Measurements from ENCODE around the gene CER1.
"Not testable (repeated sequence)": the region's sequence is repeated elsewhere in the genome, so short reads cannot be mapped to it uniquely, and the experiment has no call there.

CER1 gene

DNA sequence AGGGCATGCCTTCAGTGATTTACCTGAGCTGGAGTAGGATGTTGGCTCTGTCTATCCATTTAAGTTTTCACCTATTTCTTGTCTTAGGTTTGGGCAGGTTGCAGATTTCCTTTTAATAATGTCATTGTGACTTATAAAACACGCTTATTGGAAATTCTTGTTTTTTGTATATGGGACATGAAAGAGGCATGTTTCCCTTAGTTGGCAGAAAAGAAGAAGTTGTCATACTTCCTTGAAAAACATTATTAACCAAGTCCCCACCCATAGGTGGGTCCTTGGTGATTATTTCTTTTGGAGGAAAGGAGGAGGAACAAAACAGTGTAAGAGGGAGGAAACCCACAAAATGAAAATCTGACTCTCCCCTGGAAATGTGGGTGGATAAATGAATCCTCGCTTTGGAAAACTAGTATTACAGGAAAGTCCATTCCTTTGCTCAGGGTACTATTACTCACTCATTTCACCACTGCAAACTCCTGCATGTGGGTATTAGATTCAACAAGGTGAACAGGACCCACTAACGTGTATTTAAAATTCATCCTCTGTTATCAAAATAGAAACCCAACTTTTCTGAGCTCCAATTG is 9.3 kb downstream of the CER1 start:
- no peak for DNase-seq

DNA sequence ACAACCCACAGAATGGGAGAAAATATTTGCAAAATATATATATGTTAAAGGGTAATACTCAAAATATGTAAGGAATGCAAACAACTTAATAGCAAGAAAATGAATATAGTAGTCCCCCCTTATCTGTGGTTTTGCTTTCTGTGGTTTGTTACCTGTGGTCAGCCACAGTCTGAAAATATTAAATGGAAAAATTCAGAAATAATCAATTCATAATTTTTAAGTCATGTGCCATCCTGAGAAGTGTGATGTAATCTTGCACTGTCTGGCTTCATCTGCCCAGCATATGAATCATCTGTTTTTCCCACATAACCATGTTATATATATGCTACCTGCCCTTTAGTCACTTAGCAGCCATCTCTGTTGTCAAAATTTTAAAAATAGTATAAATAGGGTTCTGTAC is 11.7 kb downstream of the CER1 start:
- DNase-seq: no peak

DNA sequence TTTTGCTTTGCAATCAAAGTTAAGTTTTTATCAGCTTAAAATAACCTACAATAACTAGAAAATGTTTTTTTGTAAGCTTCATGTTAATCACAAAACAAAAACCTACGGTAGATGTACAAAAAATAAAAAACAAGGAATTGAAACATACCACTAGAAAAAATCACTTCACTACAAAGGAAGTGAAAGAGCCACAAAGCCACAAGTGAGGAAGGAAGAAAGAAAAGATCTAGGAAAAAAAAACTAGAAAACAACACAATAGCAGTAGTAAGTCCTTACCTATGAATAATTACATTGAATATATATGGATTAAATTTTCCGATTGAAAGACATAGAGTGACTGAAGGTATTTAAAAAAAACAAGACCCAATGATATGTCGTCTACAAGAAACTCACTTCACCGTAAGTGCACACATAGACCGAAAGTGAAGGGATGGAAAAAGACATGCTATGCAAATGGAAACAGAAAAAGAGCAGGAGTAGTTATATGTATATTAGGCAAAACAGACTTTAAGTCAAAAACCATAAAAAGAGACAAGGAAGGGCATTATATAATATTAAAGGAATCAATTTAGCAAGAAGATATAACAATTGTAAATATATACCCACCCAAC is 15.9 kb downstream of the CER1 start:
- DNase-seq: no peak

DNA sequence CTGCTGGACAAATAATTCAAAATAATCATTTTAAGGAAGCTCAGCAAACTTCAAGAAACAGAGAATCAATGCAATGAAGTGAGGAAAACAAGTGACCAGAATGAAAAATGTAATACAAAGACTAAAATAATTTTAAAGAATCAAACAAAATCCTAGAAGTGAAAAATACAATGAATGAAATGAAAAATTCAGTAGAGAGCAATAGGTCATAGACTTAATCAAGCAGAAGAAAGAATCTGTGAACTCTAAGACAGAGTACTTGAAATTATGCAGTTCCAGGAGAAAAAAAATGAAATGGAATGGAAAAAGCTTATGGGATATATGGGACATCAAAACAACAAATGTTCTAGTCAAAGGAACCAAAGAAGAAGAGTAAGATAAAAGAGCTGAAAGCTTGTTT is 17.5 kb downstream of the CER1 start:
- no peak for DNase-seq

DNA sequence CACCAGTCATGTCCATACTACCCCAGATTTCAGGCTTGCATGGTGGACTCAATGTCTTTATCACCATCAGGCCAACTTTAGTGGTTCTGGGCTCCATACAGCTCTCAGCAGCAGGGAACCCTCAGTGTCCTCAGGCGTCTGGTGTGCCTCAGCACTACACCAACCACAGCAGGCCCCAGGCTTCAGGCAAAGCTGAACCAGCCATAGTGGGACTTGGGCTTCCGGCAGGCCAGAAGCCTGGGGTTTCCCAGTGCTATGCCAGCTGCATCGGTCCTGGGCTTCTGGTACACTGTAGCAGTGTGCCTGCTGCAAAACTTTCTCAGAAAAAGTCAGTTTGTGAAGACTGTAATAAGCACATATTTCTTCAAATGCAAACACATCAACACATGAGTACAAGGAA is 18.3 kb downstream of the CER1 start:
- DNase-seq: no peak

DNA sequence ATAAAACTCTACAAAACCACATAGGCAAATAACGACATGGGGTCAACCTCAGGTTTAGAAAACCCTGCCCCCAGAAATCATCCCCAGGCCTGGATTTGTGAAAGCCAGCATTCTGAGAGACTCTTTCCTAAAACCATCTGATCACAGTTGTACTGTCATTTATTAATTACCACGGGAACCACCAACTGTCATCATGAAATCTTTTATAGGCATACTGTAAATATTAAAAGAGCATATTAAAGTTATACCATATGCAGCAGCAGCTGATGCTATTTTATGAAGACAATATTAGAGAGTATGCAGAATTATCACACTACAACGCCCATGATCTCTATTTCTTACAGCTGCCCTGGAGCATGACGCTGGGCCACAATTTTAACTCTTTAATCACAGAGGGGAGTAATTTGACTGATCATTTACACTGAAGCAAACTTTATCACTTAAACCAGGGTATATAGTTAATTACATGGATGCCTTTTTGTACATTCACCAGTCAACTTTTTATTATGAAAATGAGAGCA is 20.3 kb downstream of the CER1 start:
- no peak for DNase-seq

DNA sequence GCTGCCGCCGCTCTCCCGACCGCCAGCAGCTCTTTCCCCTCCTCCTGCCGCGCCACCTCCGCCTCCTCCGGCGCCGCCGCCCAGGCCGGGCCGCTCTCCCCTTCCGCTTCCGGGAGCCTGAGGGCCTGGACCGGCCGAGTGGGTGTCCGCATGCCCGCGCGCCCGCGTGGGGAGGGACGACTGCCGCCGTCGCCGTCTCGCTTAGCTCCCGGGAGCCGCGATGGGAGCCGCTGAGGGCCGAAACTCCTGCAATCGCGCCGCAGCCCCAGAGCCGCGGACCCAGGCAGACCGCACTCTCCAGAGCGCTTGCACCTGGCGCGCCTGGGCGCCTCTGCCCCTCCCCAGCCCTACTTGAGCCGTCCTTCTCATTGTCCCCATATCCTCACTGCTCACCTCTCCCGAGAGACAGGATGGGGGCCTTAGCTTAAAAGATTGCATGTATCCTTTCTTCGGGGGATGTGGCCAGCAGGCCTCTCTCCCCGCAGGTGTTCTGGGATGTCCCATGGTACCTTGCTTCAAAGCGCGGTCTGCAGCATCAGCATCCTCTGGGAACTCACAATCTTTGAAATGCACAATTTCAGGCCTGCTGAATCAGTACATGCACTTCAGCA is 29.2 kb downstream of the CER1 start, which contains the start of gene ZDHHC21:
Gene ZDHHC21 (minus strand): TSS at position 182 of the 611 bp plus-strand sequence. CDS start 19,092 bp downstream, outside the sequence.
- peak; percentile 74 for DNase-seq

DNA sequence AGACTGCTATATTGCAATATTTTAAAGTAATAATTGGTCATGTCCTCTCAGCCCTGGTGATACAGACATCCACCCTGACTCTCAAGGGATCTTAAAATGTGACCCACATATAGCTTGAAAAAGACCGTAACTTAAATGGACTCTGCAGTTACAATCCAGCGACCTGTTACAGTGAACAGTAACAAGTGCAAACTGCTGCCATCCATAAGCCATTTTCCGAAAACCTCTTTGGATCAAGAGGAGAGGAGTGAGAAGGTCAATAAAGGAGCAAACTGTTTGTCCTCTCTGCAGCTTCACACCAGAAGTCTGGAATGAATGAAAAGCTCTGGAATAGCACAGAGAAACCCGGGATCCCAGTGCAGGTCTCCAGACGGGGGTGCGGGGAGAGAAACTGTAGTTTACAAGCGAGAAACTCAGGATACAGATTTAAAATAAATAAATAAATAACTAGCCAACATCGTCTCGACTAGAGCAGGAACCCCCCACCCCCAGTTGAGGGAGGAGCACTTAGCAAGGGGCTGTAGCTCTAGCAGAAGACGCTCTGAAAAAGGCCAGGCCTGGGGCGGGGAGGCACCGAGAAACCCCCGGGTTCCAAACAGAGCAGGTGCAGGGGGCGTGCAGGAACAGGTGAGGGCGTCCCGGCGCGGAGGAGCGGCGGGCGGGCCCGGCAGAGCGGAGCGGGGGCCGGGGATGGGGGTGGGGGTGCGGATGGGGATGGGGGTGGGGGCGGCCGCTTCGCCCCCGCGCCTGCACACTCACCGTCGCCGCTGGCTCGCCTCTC is 29.9 kb downstream of the CER1 start:
- no peak for DNase-seq

DNA sequence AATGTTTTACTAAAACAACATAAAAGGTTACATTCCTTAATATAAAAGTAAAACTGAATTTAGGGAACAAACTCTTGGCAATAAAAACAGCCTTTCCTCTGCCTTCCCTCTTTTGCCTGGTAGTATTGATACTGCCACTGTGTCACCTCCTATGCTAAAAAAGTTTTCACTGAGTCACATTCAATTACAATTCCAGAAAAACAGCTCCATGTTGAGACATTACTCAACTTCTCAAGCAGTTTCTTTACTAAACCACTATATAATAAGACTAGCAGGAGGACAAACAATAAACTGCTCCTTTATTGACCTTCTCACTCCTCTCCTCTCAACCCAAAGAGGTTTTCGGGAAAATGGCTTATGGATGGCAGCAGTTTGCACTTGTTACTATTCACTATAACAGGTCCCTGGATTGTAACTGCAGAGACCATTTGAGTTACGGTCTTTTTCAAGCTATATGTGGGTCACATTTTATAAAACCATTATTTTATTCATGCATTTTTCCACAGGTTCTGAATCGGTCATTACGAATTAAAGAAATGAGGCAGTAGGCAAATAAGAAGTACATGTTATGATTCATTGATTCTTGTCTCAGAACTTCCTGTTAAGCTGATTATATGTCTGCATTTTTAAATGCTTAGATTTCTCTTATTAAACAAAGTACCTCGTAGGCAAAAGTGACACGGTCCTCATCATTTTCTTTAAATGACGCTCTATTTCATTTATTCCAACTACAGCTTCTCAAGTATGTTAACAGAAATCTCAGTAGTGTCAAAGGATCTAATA is 31.4 kb downstream of the CER1 start:
- DNase-seq: no peak

DNA sequence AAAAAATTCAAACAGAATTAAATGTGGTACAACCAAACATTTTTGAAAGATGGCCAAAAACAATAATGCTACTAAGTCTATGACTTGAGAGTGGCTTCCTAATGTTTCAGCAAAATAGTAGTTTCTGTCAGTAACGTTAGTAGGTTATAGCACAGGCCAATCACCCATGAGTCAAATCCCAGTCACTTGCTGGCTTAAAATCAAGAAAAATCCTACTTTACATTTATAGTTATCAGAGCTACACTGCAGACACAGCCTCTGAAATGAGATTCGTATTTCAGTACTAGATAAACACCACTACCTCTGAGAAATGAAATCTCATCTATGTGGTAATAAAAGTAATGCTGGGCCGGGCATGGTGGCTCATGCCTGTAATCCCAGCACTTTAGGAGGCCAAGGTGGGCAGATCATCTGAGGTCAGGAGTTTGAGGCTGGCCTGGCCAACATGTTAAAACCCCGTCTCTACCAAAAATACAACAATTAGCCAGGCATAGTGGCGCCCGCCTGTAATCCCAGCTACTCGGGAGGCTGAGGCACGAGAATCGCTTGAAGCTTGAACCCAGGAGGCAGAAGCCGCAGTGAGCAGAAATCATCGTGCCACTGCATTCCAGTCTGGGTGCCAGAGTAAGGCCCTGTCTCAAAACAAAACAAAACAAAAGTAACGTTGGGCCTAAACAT is 35.4 kb downstream of the CER1 start:
- no peak for DNase-seq

DNA sequence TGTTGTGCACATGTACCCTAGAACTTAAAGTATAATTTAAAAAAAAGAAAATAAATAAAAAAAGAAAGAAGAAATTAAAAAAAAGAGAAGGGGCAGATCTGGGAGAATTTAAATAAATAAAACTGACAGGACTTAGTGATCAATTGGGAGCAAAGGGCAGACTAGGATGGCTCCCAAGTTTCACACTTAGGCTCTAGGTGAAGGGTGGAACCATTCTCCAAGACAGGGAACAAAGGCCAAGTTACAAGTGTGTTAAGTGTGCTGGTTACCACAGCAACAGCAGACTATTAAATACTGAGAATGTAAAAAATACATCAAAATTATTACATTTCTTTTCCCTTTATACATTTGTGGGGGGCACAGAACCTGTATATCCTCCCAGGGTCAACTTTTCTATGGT is 36.4 kb downstream of the CER1 start:
- no peak for DNase-seq

DNA sequence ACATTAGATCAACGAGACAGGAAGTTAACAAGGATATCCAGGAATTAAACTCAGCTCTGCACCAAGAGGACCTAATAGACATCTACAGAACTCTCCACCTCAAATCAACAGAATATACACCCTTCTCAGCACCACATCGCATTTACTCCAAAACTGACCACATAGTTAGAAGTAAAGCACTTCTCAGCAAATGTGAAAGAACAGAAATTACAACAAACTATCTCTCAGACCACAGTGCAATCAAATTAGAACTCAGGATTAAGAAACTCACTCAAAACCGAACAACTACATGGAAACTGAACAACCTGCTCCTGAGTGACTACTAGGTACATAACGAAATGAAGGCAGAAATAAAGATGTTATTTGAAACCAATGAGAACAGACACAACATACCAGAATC is 39.9 kb downstream of the CER1 start:
- not testable (repeated sequence) for DNase-seq

DNA sequence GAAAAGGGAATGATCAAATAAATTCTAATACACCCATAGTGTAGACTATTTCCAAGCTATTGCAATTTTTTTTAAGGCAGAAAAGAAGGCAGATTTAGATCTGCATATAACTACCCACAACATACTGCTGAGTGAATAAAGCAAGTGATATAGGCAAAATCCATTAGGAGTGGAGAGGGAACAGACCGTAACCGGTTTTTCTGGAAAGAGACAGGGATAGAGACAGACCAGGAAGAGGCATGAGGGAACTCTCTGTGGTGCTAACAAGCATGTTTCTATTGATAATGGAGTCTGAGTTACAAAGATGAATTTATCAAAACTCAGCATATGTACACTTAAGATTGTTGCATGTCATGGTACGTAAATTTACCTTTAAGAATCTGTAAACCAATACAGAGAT is 43.8 kb downstream of the CER1 start:
- no peak for DNase-seq

DNA sequence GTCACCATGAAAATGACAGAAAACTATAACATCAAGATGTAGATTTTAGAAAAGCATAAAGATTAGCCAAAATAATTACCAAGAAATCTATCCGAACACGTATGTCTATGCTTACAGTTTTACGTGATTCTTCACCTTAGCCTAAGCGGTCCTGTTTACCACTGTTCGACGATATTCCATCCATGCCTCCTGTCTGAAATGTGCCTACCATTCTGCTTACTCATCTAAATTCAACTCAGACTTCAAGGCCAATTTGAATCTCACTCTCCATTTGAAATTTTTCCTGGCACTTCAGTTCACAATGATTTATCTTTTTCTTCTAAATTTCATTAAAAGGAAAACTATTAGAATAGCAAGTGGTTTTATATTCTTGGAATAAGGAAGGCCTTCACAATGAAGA is 44.7 kb downstream of the CER1 start:
- no peak for DNase-seq

DNA sequence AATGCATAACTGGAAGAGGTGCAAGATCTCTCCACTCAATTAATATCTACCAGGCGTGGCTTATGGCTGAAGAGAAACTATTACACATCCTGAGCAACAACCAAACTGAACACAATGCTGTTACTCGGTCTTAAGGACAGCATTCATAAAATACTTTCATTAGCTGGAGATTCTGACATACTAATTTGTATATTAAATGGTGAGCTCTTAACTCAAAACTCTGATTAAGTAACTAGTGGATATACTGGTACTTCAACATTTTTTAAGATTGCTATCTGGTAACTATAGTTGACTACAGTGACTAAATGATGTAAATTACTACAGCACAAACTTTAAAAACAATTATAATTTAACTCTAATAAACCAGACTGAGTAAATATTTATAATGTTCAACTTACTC is 45.1 kb downstream of the CER1 start:
- DNase-seq: no peak

DNA sequence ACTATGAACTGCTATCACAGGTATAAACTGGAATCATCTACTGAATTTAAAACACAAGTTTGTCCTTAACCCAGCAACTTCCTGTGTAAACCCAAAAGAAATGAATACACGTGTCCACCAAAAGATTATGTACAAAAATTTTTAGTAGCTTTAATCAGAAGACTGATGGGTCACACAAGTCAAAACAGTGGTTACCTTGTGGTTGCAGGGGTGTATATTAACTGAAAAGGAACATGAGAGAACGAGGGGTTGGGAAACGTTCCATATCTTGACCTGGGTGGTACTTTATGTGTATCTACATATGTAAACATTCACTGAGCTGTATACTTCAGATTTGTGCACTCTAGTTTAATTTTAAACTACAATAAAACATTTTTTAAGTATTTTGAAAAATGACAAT is 47.9 kb downstream of the CER1 start:
- DNase-seq: no peak

DNA sequence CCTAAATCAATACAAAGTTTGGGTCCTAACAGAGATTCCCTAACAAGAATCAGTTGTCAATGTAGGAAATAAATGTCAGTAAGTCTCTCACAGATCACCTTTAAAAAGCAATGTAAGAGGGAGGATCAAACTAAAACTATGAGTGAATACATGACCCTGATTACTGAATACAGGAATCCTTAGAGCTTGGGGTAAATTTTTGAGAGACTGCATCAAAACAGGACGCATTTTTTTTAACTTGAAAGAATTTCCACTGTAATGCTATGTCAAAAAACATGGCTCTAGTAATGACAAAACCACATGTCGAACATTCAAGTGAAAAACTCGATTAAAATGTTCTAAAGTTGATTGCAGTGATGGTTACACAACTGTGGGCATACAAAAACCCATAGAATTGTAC is 51.2 kb downstream of the CER1 start:
- DNase-seq: no peak

DNA sequence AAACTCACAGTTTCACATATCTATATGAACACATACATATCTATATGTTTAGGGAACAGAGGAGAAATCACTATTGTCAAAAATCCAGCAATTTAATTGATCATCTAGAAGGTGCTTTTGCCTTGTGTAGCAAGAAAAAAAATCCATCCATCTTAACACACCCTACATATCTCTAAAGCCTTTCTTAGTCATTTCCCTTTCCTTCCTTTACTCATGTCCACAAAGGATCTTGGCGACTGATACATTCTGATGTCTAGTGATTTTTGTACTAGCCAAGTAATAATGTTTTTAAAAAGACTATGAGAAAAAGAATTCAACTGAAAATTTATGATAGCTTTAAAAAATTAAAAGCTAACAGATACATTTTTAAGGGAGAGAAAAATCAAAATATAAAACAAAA is 51.8 kb downstream of the CER1 start:
- DNase-seq: no peak

All from activated CD4-positive, CD25-positive, alpha-beta regulatory T cell treated with anti-CD3 and anti-CD28 coated beads, Interleukin-2, amount 50 U/mL, for 72 hours (primary cell).